GM19238 (cell line): ENCODE measurements around the gene SOX18.
A peak's percentile ranks its signal among the peaks of the same experiment; 100 is the strongest.
"Not testable (repeated sequence)": the region's sequence is repeated elsewhere in the genome, so short reads cannot be mapped to it uniquely, and the experiment has no call there.

ENCODE experiments used
- DNase-seq: peaks from one replicate; pipeline ENCODE4 v3.0.0; 2011; ENCODE audit warnings: low spot score; ENCODE audit not compliant: insufficient read length

Gene SOX18

GRCh38 chr20:64049060-64049877 lies at the start of gene SOX18:
TSS of gene SOX18 (minus strand) at chr20:64049639. CDS start at chr20:64049516, 123 bp downstream.
- no peak for DNase-seq

GRCh38 chr20:64098471-64099013 lies 49.1 kb upstream of the SOX18 start:
- no peak for DNase-seq

GRCh38 chr20:64096535-64096934 lies 47.1 kb upstream of the SOX18 start:
- DNase-seq, result no peak

- no peak for DNase-seq
Observed at GRCh38 chr20:64095927-64096326, 46.5 kb upstream of the SOX18 start.

- no peak for DNase-seq
Observed at GRCh38 chr20:64095455-64095854, 46.0 kb upstream of the SOX18 start.

GRCh38 chr20:64093013-64093503 lies 43.6 kb upstream of the SOX18 start:
- DNase-seq, result no peak

- no peak for DNase-seq
Observed at GRCh38 chr20:64092258-64093012, 43.0 kb upstream of the SOX18 start.

- no peak for DNase-seq
Observed at GRCh38 chr20:64091770-64092169, 42.3 kb upstream of the SOX18 start.

GRCh38 chr20:64091340-64091739 lies 41.9 kb upstream of the SOX18 start:
- DNase-seq, result no peak

- no peak for DNase-seq
Observed at GRCh38 chr20:64090165-64090564, 40.7 kb upstream of the SOX18 start.

GRCh38 chr20:64088586-64088985 lies 39.1 kb upstream of the SOX18 start:
- not testable (repeated sequence) for DNase-seq

- DNase-seq, result not testable (repeated sequence)
Observed at GRCh38 chr20:64087226-64087825, 37.9 kb upstream of the SOX18 start.

- DNase-seq, result no peak
Observed at GRCh38 chr20:64086801-64087200, 37.4 kb upstream of the SOX18 start.

GRCh38 chr20:64084685-64085152 lies 35.3 kb upstream of the SOX18 start:
- DNase-seq, result no peak

- DNase-seq, result no peak
Observed at GRCh38 chr20:64083804-64084684, 34.6 kb upstream of the SOX18 start, which contains the start of gene LKAAEAR1. TSS of gene LKAAEAR1 (minus strand) at chr20:64084398. CDS start at chr20:64084219, 179 bp downstream.

- DNase-seq, result peak; percentile 64
Observed at GRCh38 chr20:64083378-64083803, 34.0 kb upstream of the SOX18 start.

GRCh38 chr20:64082820-64083377 lies 33.5 kb upstream of the SOX18 start:
- no peak for DNase-seq

- DNase-seq, result no peak
Observed at GRCh38 chr20:64082126-64082731, 32.8 kb upstream of the SOX18 start.

- no peak for DNase-seq
Observed at GRCh38 chr20:64081624-64081964, 32.2 kb upstream of the SOX18 start.
